T-helper 2 cell treated with Interferon-gamma antibody and Interleukin-4, amounts not matched to agents 5 μg/mL and 100 μg/mL, for 36 hours (primary cell): ENCODE data around the gene RGS5.

ENCODE experiments used
- DNase-seq: peaks from one replicate; pipeline ENCODE4 v3.0.0; 2021; ENCODE audit warnings: low spot score
- H3K27ac Mint-ChIP-seq: one replicate; pipeline ENCODE4 v1.8.0; 2021; ENCODE audit warnings: mild to moderate bottlenecking, mixed read lengths
- H3K27me3 Mint-ChIP-seq: one replicate; pipeline ENCODE4 v1.8.0; 2021; ENCODE audit warnings: low read depth, mixed read lengths
- H3K36me3 Mint-ChIP-seq: one replicate; pipeline ENCODE4 v1.8.0; 2021; ENCODE audit warnings: low read depth, mixed read lengths
- H3K4me1 Mint-ChIP-seq: one replicate; pipeline ENCODE4 v1.8.0; 2021; ENCODE audit warnings: low read depth, mixed read lengths
- H3K4me3 Mint-ChIP-seq: one replicate; pipeline ENCODE4 v1.8.0; 2022; ENCODE audit warnings: mild to moderate bottlenecking, moderate library complexity, mixed read lengths
- H3K9me3 Mint-ChIP-seq: one replicate; pipeline ENCODE4 v1.8.0; 2021; ENCODE audit warnings: mixed read lengths

The RGS5 gene

GRCh38 chr1:163147019-163147418 is 55.7 kb downstream of the RGS5 start:
- Mint-ChIP-seq H3K36me3 (no peaks in the 10 kb centered on the region), H3K27me3 (no peaks in the 10 kb centered on the region), H3K4me1 (no peaks in the 10 kb centered on the region), H3K27ac (no peak overlapping the region), H3K4me3 (no peak overlapping the region), H3K9me3 (no peaks in the 10 kb centered on the region)
- no peak for DNase-seq

GRCh38 chr1:163145435-163145834 is 57.3 kb downstream of the RGS5 start:
- Mint-ChIP-seq H3K36me3 (no peaks in the 10 kb centered on the region), H3K27me3 (no peaks in the 10 kb centered on the region), H3K9me3 (no peaks in the 10 kb centered on the region), H3K27ac (no peak overlapping the region), H3K4me1 (no peaks in the 10 kb centered on the region), H3K4me3 (no peak overlapping the region)
- no peak for DNase-seq

GRCh38 chr1:163144418-163144817 is 58.3 kb downstream of the RGS5 start:
- H3K9me3 Mint-ChIP-seq: no peaks in the 10 kb centered on the region
- no peak for DNase-seq
- no peaks in the 10 kb centered on the region for H3K27me3 Mint-ChIP-seq
- no peak overlapping the region for H3K4me3 Mint-ChIP-seq
- no peak overlapping the region for H3K27ac Mint-ChIP-seq
- no peaks in the 10 kb centered on the region for H3K36me3 Mint-ChIP-seq
- no peaks in the 10 kb centered on the region for H3K4me1 Mint-ChIP-seq

GRCh38 chr1:163142152-163142551 is 60.6 kb downstream of the RGS5 start:
- Mint-ChIP-seq H3K36me3 (no peaks in the 10 kb centered on the region), H3K4me3 (no peak overlapping the region), H3K27ac (no peak overlapping the region), H3K4me1 (no peaks in the 10 kb centered on the region), H3K9me3 (no peaks in the 10 kb centered on the region), H3K27me3 (no peaks in the 10 kb centered on the region)
- no peak for DNase-seq

- no peaks in the 10 kb centered on the region for H3K9me3 Mint-ChIP-seq
Measured at GRCh38 chr1:163141556-163141955, 61.2 kb downstream of the RGS5 start.

GRCh38 chr1:163137556-163138265 is 65.0 kb downstream of the RGS5 start:
- H3K9me3 Mint-ChIP-seq: no peaks in the 10 kb centered on the region
- no peak for DNase-seq
- H3K4me1 Mint-ChIP-seq: no peaks in the 10 kb centered on the region
- no peak overlapping the region for H3K27ac Mint-ChIP-seq
- no peaks in the 10 kb centered on the region for H3K36me3 Mint-ChIP-seq
- H3K27me3 Mint-ChIP-seq: peaks cover 6% of the 10 kb centered on the region
- H3K4me3 Mint-ChIP-seq: no peak overlapping the region

More at GRCh38 chr1:163141556-163141955, 61.2 kb downstream of the RGS5 start:
- H3K4me3 Mint-ChIP-seq: no peak overlapping the region
- H3K27ac Mint-ChIP-seq: no peak overlapping the region
- no peaks in the 10 kb centered on the region for H3K4me1 Mint-ChIP-seq
- H3K27me3 Mint-ChIP-seq: no peaks in the 10 kb centered on the region
- DNase-seq: no peak
- no peaks in the 10 kb centered on the region for H3K36me3 Mint-ChIP-seq

GRCh38 chr1:163131981-163132380 is 70.7 kb downstream of the RGS5 start:
- Mint-ChIP-seq H3K27me3 (peaks cover 6% of the 10 kb centered on the region), H3K27ac (no peak overlapping the region), H3K4me3 (no peak overlapping the region), H3K36me3 (no peaks in the 10 kb centered on the region), H3K4me1 (no peaks in the 10 kb centered on the region), H3K9me3 (no peaks in the 10 kb centered on the region)
- no peak for DNase-seq

GRCh38 chr1:163130225-163130856 is 72.4 kb downstream of the RGS5 start:
- Mint-ChIP-seq H3K27ac (no peak overlapping the region), H3K4me3 (no peak overlapping the region), H3K4me1 (no peaks in the 10 kb centered on the region), H3K9me3 (no peaks in the 10 kb centered on the region), H3K36me3 (no peaks in the 10 kb centered on the region), H3K27me3 (no peaks in the 10 kb centered on the region)
- DNase-seq: no peak

- Mint-ChIP-seq H3K27me3 (peaks cover 2% of the 10 kb centered on the region), H3K9me3 (no peaks in the 10 kb centered on the region), H3K4me1 (no peaks in the 10 kb centered on the region), H3K4me3 (no peak overlapping the region), H3K36me3 (no peaks in the 10 kb centered on the region), H3K27ac (no peak overlapping the region)
- DNase-seq: no peak
Measured at GRCh38 chr1:163128282-163128681, 74.4 kb downstream of the RGS5 start.

GRCh38 chr1:163124812-163125211 is 77.9 kb downstream of the RGS5 start:
- peaks cover 4% of the 10 kb centered on the region for H3K4me1 Mint-ChIP-seq
- no peaks in the 10 kb centered on the region for H3K36me3 Mint-ChIP-seq
- no peak overlapping the region for H3K4me3 Mint-ChIP-seq
- DNase-seq: no peak
- peaks cover 2% of the 10 kb centered on the region for H3K27me3 Mint-ChIP-seq
- no peaks in the 10 kb centered on the region for H3K9me3 Mint-ChIP-seq
- no peak overlapping the region for H3K27ac Mint-ChIP-seq

GRCh38 chr1:163120372-163120771 is 82.3 kb downstream of the RGS5 start:
- Mint-ChIP-seq H3K36me3 (no peaks in the 10 kb centered on the region), H3K27ac (no peak overlapping the region), H3K4me3 (no peak overlapping the region), H3K4me1 (peaks cover 4% of the 10 kb centered on the region), H3K27me3 (peaks cover 2% of the 10 kb centered on the region), H3K9me3 (no peaks in the 10 kb centered on the region)
- no peak for DNase-seq

- DNase-seq: no peak
- Mint-ChIP-seq H3K4me1 (peaks cover 4% of the 10 kb centered on the region), H3K4me3 (no peak overlapping the region), H3K27ac (no peak overlapping the region), H3K36me3 (no peaks in the 10 kb centered on the region), H3K9me3 (no peaks in the 10 kb centered on the region), H3K27me3 (peaks cover 2% of the 10 kb centered on the region)
Measured at GRCh38 chr1:163119707-163120106, 83.0 kb downstream of the RGS5 start.

GRCh38 chr1:163115887-163116286 is 86.8 kb downstream of the RGS5 start:
- H3K4me1 Mint-ChIP-seq: peaks cover 4% of the 10 kb centered on the region

GRCh38 chr1:163107655-163108054 is 95.1 kb downstream of the RGS5 start:
- Mint-ChIP-seq H3K4me1 (no peaks in the 10 kb centered on the region), H3K27ac (no peak overlapping the region), H3K27me3 (peaks cover 3% of the 10 kb centered on the region), H3K4me3 (no peak overlapping the region), H3K36me3 (no peaks in the 10 kb centered on the region), H3K9me3 (no peaks in the 10 kb centered on the region)
- no peak for DNase-seq

More at GRCh38 chr1:163115887-163116286, 86.8 kb downstream of the RGS5 start:
- Mint-ChIP-seq H3K27ac (no peak overlapping the region), H3K36me3 (no peaks in the 10 kb centered on the region), H3K9me3 (no peaks in the 10 kb centered on the region), H3K27me3 (no peaks in the 10 kb centered on the region), H3K4me3 (no peak overlapping the region)
- no peak for DNase-seq
